A549 (cell line): ENCODE measurements around the gene MPPED1.

ENCODE experiments used
- BHLHE40 ChIP-seq: IDR thresholded peaks from 2 replicates; pipeline ENCODE4 v1.6.1; 2012; ENCODE audit warnings: low read depth, low read length, inconsistent platforms
- EHMT2 ChIP-seq: fragments of 200-600 bp; sonication (generic); IDR thresholded peaks from 2 replicates; pipeline ENCODE4 v1.6.1; 2016; ENCODE audit warnings: antibody characterized with exemption, low read depth, mild to moderate bottlenecking, moderate library complexity
- ESRRA ChIP-seq: fragments of 150-350 bp; IDR thresholded peaks from 2 replicates; pipeline ENCODE4 v1.6.1; 2014; ENCODE audit warnings: mild to moderate bottlenecking, low read length, borderline replicate concordance
- HOXA7 ChIP-seq: fragments of 250-450 bp; sonication (Bioruptor Pico); IDR thresholded peaks from 2 replicates; pipeline ENCODE4 v1.5.0; 2020; ENCODE audit warnings: mild to moderate bottlenecking, moderate library complexity
- JUN ChIP-seq, 2 experiments: fragments of >200 bp; sonication (Bioruptor Twin); formaldehyde crosslinking; IDR thresholded peaks; 2 replicates in 1 of 2; 3 replicates in 1 of 2; pipeline ENCODE4 v1.6.1; 2016 to 2017
- KDM1A ChIP-seq: fragments of 200-600 bp; sonication (generic); IDR thresholded peaks from 2 replicates; pipeline ENCODE4 v1.6.1; 2016; ENCODE audit warnings: low read depth, mild to moderate bottlenecking
- NFE2L2 ChIP-seq: fragments of 150-350 bp; conservative IDR thresholded peaks from 2 replicates; pipeline ENCODE4 v1.6.1; 2014; ENCODE audit warnings: low read length
- RAD21 ChIP-seq, 2 experiments: fragments of >200 bp in 1 of 2; sonication (Bioruptor Twin) in 1 of 2; formaldehyde crosslinking in 1 of 2; IDR thresholded peaks in 1 of 2; conservative IDR thresholded peaks in 1 of 2; 2 replicates in 1 of 2; 3 replicates in 1 of 2; pipeline ENCODE4 v1.6.1; 2012 to 2018; ENCODE audit warnings: inconsistent platforms in 1 of 2
- TF ChIP-seq, protein P1 (sequence below): fragments of >200 bp; sonication (Bioruptor Twin); formaldehyde crosslinking; IDR thresholded peaks from 3 replicates; pipeline ENCODE4 v1.5.1; 2016
- TF ChIP-seq, protein P2 (sequence below): IDR thresholded peaks from 2 replicates; pipeline ENCODE4 v1.6.1; 2012; ENCODE audit warnings: low read depth, borderline replicate concordance

DNA sequence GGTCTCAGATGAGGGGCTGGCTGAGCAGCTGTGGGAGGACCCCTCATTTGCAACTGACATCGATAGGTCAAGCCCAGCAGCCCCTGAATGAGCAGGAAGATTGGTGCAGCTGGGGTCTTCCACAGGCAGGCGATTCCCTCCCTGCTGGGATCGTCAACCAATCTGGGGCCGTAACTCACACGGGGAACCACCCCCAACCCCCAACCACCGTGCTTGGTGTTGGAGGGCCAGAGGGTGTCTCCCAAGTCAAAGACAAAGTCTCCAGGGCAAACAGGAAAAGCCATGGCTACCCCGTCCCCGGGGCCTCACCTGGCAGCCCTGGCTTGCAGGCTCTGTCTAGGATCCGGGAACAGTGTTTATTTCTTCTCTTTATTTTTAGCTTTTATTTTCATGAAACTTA, 41.8 kb upstream of the MPPED1 start:
- no peak for TF ChIP-seq BHLHE40
- no peak for TF ChIP-seq KDM1A
- TF ChIP-seq ESRRA = no peak
- TF ChIP-seq EHMT2 = no peak
- no peak for TF ChIP-seq JUN (IDR thresholded peaks at IDR 0.05)
- TF ChIP-seq, protein P1, sequence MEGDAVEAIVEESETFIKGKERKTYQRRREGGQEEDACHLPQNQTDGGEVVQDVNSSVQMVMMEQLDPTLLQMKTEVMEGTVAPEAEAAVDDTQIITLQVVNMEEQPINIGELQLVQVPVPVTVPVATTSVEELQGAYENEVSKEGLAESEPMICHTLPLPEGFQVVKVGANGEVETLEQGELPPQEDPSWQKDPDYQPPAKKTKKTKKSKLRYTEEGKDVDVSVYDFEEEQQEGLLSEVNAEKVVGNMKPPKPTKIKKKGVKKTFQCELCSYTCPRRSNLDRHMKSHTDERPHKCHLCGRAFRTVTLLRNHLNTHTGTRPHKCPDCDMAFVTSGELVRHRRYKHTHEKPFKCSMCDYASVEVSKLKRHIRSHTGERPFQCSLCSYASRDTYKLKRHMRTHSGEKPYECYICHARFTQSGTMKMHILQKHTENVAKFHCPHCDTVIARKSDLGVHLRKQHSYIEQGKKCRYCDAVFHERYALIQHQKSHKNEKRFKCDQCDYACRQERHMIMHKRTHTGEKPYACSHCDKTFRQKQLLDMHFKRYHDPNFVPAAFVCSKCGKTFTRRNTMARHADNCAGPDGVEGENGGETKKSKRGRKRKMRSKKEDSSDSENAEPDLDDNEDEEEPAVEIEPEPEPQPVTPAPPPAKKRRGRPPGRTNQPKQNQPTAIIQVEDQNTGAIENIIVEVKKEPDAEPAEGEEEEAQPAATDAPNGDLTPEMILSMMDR = no peak
- no peak for TF ChIP-seq RAD21 (conservative IDR thresholded peaks at IDR 0.05 in 1 of 2, IDR thresholded peaks at IDR 0.05 in 1 of 2)
- TF ChIP-seq, protein P2, sequence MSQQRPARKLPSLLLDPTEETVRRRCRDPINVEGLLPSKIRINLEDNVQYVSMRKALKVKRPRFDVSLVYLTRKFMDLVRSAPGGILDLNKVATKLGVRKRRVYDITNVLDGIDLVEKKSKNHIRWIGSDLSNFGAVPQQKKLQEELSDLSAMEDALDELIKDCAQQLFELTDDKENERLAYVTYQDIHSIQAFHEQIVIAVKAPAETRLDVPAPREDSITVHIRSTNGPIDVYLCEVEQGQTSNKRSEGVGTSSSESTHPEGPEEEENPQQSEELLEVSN = no peak
- no peak for TF ChIP-seq NFE2L2
- TF ChIP-seq HOXA7 (CRISPR knock-in tag) = no peak
